Mucosa of rectum (tissue), 2 donors: ENCODE measurements around the gene COL28A1.

Experiments used
- H3K27ac ChIP-seq, 2 donors: one replicate each; pipeline ENCODE4 v1.7.0; 2013; ENCODE audit warnings: inconsistent platforms in 2 of 2, low read depth in 2 of 2, low read length in 2 of 2
- H3K27me3 ChIP-seq, 2 donors: one replicate each; pipeline ENCODE4 v1.7.0; 2013; ENCODE audit warnings: low read length in 2 of 2; ENCODE audit not compliant: control insufficient read depth in 2 of 2, insufficient read depth in 2 of 2
- H3K36me3 ChIP-seq, 2 donors: one replicate each; pipeline ENCODE4 v1.7.0; 2013; ENCODE audit warnings: low read length in 2 of 2; ENCODE audit not compliant: control insufficient read depth in 2 of 2, insufficient read depth in 2 of 2
- H3K4me1 ChIP-seq, 2 donors: one replicate each; pipeline ENCODE4 v1.7.0; 2013; ENCODE audit warnings: low read length in 2 of 2, mild to moderate bottlenecking in 1 of 2; ENCODE audit not compliant: control insufficient read depth in 2 of 2, insufficient read depth in 2 of 2
- H3K4me3 ChIP-seq, 2 donors: one replicate each; pipeline ENCODE4 v1.7.0; 2013; ENCODE audit warnings: low read length in 2 of 2
- H3K9ac ChIP-seq, 2 donors: one replicate each; pipeline ENCODE4 v1.7.0; 2013; ENCODE audit warnings: low read length in 2 of 2, low read depth in 1 of 2, mild to moderate bottlenecking in 1 of 2
- H3K9me3 ChIP-seq, 2 donors: one replicate each; pipeline ENCODE4 v1.7.0; 2013; ENCODE audit warnings: low read length in 2 of 2; ENCODE audit not compliant: control insufficient read depth in 2 of 2
- donor health status: healthy.
- donor health status: Normal muscosa, but diverticular disease.

The COL28A1 gene

DNA sequence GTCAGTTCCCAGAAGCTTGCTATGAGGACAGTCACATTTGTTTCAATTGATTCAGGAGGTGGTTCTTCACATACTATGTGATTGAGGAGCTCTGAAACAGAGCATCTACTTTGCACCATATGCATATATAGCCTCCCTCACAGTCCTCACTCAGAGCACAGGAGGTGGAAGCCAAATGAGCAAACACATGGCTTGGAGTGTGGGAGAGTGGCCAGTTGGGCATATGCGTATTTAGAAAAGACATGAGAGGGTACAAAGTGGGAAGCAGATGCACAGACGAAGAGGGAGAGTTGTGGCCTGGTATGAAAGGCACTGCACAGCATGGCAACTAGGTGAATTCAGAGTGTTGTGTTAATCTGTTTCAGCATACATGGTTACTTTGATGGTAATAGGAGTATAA, 165.6 kb downstream of the COL28A1 start:
- Histone ChIP-seq H3K27ac (no peak overlapping the region), H3K9ac (no peak overlapping the region), H3K4me1 (no peaks in the 10 kb centered on the region), H3K27me3 (no peaks in the 10 kb centered on the region), H3K4me3 (no peak overlapping the region), H3K9me3 (no peaks in the 10 kb centered on the region), H3K36me3 (no peaks in the 10 kb centered on the region)

DNA sequence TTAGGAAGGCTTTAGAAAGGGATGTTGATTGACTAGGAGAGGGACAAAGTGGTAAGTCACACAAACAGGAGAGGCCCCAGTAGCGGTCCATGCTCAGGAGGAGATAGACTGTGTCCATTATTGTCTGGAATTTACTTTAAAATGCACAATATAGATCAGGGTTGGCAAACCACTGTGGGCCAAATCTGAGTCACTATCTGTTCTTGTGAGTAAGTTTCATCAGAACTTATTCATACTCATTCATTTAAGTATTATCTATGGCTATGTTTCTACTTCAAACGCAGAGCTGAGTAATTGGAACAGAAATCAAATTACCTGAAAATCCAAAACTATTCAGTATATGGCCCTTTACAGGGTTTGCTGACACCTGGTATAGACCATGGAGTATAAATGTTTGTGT, 166.5 kb downstream of the COL28A1 start:
- no peak overlapping the region for H3K9ac ChIP-seq
- no peaks in the 10 kb centered on the region for H3K4me1 ChIP-seq
- H3K27me3 ChIP-seq, result no peaks in the 10 kb centered on the region
- H3K36me3 ChIP-seq, result no peaks in the 10 kb centered on the region
- H3K9me3 ChIP-seq, result no peaks in the 10 kb centered on the region
- no peak overlapping the region for H3K27ac ChIP-seq
- no peak overlapping the region for H3K4me3 ChIP-seq

DNA sequence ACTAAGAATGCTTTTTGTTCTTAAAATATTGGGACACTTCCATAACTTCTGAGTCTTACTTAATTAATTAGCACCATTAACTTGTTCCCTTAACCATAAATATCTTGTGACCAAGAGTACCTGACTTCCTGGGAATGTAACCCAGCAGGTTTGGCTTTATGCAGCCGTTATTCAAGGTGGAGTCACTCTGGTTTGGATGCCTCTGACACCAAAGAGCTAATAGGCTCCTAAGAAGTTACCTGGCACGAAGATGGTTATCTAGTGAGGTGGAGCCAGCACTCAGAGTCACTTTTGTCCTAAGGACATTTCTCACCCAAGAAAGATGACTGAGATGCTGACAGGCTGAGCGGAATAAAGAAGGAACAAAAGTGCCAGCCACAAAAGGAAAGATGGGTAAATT, 181.0 kb downstream of the COL28A1 start:
- H3K4me1 ChIP-seq, result no peaks in the 10 kb centered on the region
- H3K27ac ChIP-seq, result no peak overlapping the region
- H3K9ac ChIP-seq, result no peak overlapping the region
- H3K9me3 ChIP-seq, result no peaks in the 10 kb centered on the region
- no peaks in the 10 kb centered on the region for H3K36me3 ChIP-seq
- no peaks in the 10 kb centered on the region for H3K27me3 ChIP-seq
- no peak overlapping the region for H3K4me3 ChIP-seq

DNA sequence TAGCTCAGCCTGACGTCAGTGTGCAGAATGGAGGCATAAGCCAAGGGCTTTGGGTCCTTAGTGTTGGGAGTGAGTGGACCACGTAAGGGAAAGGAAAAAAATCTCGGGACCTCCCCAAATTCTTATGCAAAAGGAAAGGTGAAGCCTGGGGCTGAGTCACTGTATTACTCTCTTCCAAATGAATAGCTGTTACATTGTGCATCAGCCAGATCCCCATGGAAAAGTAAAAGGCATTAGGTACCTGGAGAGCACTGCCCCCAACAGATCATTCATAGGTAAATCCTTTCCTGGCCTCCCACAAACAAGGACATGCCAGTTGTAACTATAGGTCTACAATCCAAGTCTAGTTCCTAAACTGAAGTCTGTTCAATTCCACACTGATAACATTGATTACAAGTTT, 182.8 kb downstream of the COL28A1 start:
- H3K27ac ChIP-seq, result no peak overlapping the region

DNA sequence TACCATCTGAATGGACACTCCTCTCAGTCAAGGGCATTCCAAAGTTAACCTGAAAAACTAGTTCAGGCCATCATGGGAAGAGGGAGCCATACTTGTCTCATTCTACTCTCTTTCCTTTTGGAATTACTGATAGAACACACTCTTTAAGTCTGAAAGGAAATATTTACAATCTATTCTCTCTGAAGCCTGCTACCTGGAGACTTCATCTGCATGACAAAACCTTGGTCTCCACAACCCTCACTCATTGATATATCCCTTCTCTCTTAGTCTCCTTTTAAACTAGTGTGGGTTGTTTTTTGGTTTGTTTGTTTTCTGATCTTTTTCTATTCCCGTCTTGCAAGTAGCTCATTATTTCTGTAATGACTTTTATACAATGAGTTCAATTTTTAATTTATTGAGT, 183.8 kb downstream of the COL28A1 start:
- H3K27ac ChIP-seq, result no peak overlapping the region
- H3K36me3 ChIP-seq, result no peaks in the 10 kb centered on the region
- H3K4me3 ChIP-seq, result no peak overlapping the region
- no peak overlapping the region for H3K9ac ChIP-seq
- no peaks in the 10 kb centered on the region for H3K27me3 ChIP-seq
- H3K9me3 ChIP-seq, result no peaks in the 10 kb centered on the region
- H3K4me1 ChIP-seq, result no peaks in the 10 kb centered on the region

More for the DNA sequence above, 182.8 kb downstream of the COL28A1 start:
- Histone ChIP-seq H3K36me3 (no peaks in the 10 kb centered on the region), H3K4me1 (no peaks in the 10 kb centered on the region), H3K9me3 (no peaks in the 10 kb centered on the region), H3K27me3 (no peaks in the 10 kb centered on the region), H3K9ac (no peak overlapping the region), H3K4me3 (no peak overlapping the region)

DNA sequence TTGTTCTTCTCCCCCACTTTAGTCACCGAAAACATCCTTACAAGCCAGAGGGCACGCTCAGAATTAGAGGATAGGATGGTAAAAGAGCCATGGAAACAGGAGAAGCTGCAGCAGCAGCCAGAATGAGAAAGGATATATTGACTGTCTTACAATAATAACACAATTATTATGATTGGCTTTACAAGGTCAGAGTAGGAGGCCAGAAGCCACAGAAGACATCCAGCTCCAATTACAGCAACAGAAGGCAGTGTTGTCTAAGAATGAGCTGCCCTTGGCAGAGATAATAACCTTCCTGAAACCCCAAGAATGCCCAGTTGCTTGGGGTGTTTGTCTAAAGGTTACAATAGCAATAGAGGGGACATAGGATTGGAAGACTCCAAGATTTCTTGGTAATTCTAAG, 184.5 kb downstream of the COL28A1 start:
- H3K36me3 ChIP-seq, result no peaks in the 10 kb centered on the region
- H3K9ac ChIP-seq, result no peak overlapping the region
- H3K27me3 ChIP-seq, result no peaks in the 10 kb centered on the region
- no peaks in the 10 kb centered on the region for H3K4me1 ChIP-seq
- H3K27ac ChIP-seq, result no peak overlapping the region
- no peak overlapping the region for H3K4me3 ChIP-seq
- no peaks in the 10 kb centered on the region for H3K9me3 ChIP-seq

DNA sequence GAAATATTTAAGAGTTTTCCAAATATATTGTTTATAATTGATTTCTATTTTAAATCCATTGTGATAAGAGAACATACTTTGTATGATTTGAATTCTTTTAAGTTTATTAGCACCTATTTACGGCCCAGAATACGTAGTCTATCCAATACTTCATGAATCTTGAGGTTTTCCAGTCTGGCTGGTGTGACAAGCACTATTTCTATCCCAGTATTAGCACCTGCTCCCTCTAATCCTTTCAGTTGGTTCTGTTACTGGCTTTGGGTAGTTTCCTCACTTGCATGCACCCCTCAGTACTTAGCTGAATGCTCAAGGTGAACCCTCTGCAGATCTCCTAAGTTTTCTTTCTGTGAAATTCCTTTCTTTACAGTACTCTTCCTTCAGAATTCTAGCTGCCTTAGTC, 186.5 kb downstream of the COL28A1 start:
- Histone ChIP-seq H3K36me3 (no peaks in the 10 kb centered on the region), H3K4me3 (no peak overlapping the region), H3K27me3 (no peaks in the 10 kb centered on the region), H3K27ac (no peak overlapping the region), H3K4me1 (no peaks in the 10 kb centered on the region), H3K9me3 (no peaks in the 10 kb centered on the region), H3K9ac (no peak overlapping the region)

DNA sequence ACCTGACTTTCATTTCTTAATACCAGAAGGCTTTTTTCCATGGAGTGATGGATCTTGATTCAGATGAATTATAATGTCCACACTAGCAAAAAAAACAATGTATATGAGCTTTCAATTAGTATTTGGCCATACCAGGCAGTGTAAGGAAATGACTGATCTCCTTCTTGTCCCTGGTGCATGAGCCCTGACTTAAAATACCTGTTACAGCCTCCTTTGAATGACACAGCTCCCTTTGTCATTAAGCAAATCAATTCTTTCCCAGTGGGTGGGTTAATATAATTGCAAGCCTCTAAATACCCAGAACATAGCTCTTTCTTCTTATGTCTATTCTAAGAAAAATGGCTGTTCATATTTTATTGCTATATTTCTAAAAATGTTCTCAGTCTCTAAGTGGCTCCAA, 188.6 kb downstream of the COL28A1 start:
- Histone ChIP-seq H3K9me3 (no peaks in the 10 kb centered on the region), H3K4me1 (no peaks in the 10 kb centered on the region)

DNA sequence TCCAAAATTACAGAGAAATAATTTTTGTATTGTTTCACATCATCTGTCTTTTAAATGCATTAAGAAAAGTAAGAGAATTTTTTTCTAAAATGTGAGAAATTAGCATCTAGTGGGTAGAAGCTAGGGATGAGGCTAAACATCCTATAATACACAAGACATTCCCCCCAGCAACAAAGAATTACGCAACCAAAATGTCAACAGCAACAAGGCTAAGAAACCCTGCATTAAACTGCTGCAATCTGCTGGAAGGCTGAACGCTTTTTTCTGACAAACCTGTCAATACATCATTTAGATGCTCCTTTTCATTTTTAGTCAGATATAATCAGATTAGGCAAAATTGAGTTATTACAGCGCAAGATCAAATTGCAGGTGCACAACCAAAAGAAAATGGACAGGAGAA, 191.1 kb downstream of the COL28A1 start:
- Histone ChIP-seq H3K4me1 (no peaks in the 10 kb centered on the region), H3K9ac (no peak overlapping the region), H3K27me3 (no peaks in the 10 kb centered on the region), H3K9me3 (no peaks in the 10 kb centered on the region), H3K4me3 (no peak overlapping the region), H3K36me3 (no peaks in the 10 kb centered on the region), H3K27ac (no peak overlapping the region)

More for the DNA sequence above, 188.6 kb downstream of the COL28A1 start:
- Histone ChIP-seq H3K36me3 (no peaks in the 10 kb centered on the region), H3K4me3 (no peak overlapping the region), H3K27ac (no peak overlapping the region), H3K9ac (no peak overlapping the region), H3K27me3 (no peaks in the 10 kb centered on the region)

DNA sequence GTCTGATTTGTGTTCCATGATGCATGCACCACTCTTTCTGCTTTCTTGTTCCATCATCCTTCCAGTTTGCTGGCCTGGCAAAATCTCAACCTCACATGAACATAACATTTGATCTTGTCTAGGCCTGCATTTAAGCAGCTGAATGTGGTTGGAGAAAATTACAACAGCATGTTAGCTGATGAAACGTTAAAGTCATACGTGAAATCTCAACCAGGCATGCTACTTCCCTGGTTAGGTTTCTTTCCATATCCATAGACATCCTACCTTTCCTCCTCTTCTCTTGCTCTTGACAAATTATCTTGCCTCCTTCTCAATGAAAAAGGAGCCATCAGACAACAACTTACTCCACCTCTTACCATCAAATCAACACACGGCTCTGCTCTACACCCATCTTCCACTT, 199.8 kb downstream of the COL28A1 start:
- no peak overlapping the region for H3K27ac ChIP-seq
- no peak overlapping the region for H3K9ac ChIP-seq
- H3K4me1 ChIP-seq, result no peaks in the 10 kb centered on the region
- H3K4me3 ChIP-seq, result no peak overlapping the region
- no peaks in the 10 kb centered on the region for H3K9me3 ChIP-seq
- no peaks in the 10 kb centered on the region for H3K36me3 ChIP-seq
- H3K27me3 ChIP-seq, result no peaks in the 10 kb centered on the region

DNA sequence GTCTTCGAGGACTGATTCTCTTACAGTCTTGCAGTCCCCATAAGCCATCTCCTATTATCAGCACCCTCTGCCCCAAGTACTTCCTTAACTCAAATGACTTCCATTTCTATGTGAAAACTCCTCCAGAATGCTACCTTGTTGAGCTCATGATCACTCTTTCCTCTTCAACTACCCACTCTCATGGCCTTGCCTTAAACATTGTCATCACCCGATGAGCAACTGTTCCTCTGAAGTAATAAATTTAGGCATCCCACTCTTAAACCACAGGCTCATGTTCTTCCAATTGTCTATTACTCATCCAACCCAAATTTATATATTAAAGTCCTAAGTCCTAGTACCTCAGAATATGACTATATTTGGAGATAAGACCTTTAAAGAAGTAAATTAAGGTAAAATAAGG, 200.5 kb downstream of the COL28A1 start:
- Histone ChIP-seq H3K9me3 (no peaks in the 10 kb centered on the region), H3K9ac (no peak overlapping the region), H3K36me3 (no peaks in the 10 kb centered on the region), H3K4me3 (no peak overlapping the region), H3K27ac (no peak overlapping the region), H3K27me3 (no peaks in the 10 kb centered on the region), H3K4me1 (no peaks in the 10 kb centered on the region)
